ENCODE results near the gene PPP2R5C. TPM values are rescaled to one million over a fixed set of nuclear protein-coding genes. Genes with fewer than 3 reads are reported as not detected.
"Not testable (repeated sequence)": the region's sequence is repeated elsewhere in the genome, so short reads cannot be mapped to it uniquely, and the experiment has no call there.

PPP2R5C gene
- total RNA-seq (100 to 1,000 TPM; 146 to 176 TPM), polyA plus RNA-seq (ENCODE audit: insufficient read length in 6 of 6) (100 to 1,000 TPM; 103 to 117 (median 110) TPM)
- long read RNA-seq, donor 1, full-length matches to known transcripts = 48 of 72 reads
- long read RNA-seq, donor 1, partial matches to known transcripts = 24 of 72 reads
- long read RNA-seq, donor 1, other reads (novel, unspliced or antisense) = 0 of 72 reads
- long read RNA-seq, donor 2, full-length matches to known transcripts = 42 of 61 reads
- long read RNA-seq, donor 2, partial matches to known transcripts = 19 of 61 reads
- long read RNA-seq, donor 2, other reads (novel, unspliced or antisense) = 0 of 61 reads
- long read RNA-seq, donor 3, full-length matches to known transcripts = 24 of 24 reads
- long read RNA-seq, donor 3, partial matches to known transcripts = 0 of 24 reads
- long read RNA-seq, donor 3, other reads (novel, unspliced or antisense) = 0 of 24 reads
- long read RNA-seq, donor 4, partial matches to known transcripts = 6 of 19 reads
- long read RNA-seq, donor 4, other reads (novel, unspliced or antisense) = 9 of 19 reads
- long read RNA-seq, donor 5, full-length matches to known transcripts = 34 of 39 reads
- long read RNA-seq, donor 5, partial matches to known transcripts = 5 of 39 reads
- long read RNA-seq, donor 5, other reads (novel, unspliced or antisense) = 0 of 39 reads
- long read RNA-seq, donor 6, full-length matches to known transcripts = 36 of 53 reads
- long read RNA-seq, donor 6, partial matches to known transcripts = 17 of 53 reads
- long read RNA-seq, donor 6, other reads (novel, unspliced or antisense) = 0 of 53 reads
- long read RNA-seq, donor 7, full-length matches to known transcripts = 25 of 25 reads
- long read RNA-seq, donor 7, partial matches to known transcripts = 0 of 25 reads
- long read RNA-seq, donor 7, other reads (novel, unspliced or antisense) = 0 of 25 reads
- long read RNA-seq, donor 8, full-length matches to known transcripts = 30 of 30 reads
- long read RNA-seq, donor 8, partial matches to known transcripts = 0 of 30 reads
- long read RNA-seq, donor 8, other reads (novel, unspliced or antisense) = 0 of 30 reads
- long read RNA-seq, donor 9 = 0 reads
- long read RNA-seq, donor 10, partial matches to known transcripts = 1 of 3 reads
- long read RNA-seq, donor 10, other reads (novel, unspliced or antisense) = 1 of 3 reads
- long read RNA-seq, donor 11 = 0 reads
- long read RNA-seq, donor 12, full-length matches to known transcripts = 44 of 65 reads
- long read RNA-seq, donor 12, partial matches to known transcripts = 21 of 65 reads
- long read RNA-seq, donor 12, other reads (novel, unspliced or antisense) = 0 of 65 reads

DNA sequence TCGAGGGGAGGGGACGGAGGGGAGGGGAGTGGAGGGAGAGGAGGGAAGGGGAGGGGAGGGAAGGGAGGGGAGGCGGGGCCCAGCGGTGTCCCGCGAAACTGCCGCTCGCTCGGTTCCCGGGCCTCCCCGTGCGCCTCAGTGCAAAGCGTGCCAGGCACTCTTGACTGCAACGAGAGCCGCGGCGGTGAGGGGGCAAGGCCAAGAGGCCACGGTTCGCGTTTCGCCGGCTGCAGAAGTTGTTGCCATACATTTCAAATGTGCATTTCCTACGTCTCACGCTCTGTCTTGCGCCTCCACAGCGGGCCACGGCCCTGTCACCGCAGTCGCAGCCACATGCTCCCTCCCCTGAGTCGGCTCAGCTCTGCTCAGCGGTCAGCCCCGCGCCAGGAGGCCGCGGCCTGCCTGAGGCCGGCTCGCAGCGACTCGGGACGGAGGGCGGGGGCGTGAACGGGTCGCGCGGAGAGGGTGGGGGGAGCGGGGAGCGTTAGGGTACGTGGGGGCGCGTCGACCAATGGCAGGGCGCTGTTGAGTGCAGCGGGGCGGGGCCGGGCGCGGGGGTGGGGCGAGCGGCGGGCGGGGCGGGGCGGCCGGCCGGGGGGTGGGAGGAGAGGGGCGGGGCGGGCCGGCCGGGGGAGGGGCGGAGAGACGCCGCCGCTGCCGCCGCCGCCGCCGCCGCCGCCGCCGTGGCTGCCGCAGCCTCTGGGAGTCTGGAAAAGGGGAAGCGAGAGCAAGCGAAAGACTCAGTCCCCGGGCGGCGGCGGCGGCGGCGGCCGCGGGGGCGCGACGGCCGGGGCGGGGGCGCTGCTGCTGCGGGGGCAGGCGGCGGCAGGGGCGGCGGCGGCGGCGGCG lies at the start of gene PPP2R5C:
Gene PPP2R5C (plus strand): TSS at position 678 of the 849 bp plus-strand sequence. CDS start 185 bp downstream, outside the sequence.
- Histone ChIP-seq H3K27ac (peak within 1 kb of the TSS; percentile 93 to 96), H3K9me3 (no peaks in the 10 kb centered on the region), H3K4me1 (peaks cover 12 to 29% of the 10 kb centered on the region in 2 donors), H3K4me3 (peak within 1 kb of the TSS; percentile 69 to 93), H3K36me3 (peaks cover 0 to 7% of the 10 kb centered on the region in 2 donors), H3K27me3 (peaks cover 0 to under 1% of the 10 kb centered on the region in 2 donors)
- intact Hi-C loops (cut with DNase I) = no loop called here
- TF ChIP-seq, protein P1, sequence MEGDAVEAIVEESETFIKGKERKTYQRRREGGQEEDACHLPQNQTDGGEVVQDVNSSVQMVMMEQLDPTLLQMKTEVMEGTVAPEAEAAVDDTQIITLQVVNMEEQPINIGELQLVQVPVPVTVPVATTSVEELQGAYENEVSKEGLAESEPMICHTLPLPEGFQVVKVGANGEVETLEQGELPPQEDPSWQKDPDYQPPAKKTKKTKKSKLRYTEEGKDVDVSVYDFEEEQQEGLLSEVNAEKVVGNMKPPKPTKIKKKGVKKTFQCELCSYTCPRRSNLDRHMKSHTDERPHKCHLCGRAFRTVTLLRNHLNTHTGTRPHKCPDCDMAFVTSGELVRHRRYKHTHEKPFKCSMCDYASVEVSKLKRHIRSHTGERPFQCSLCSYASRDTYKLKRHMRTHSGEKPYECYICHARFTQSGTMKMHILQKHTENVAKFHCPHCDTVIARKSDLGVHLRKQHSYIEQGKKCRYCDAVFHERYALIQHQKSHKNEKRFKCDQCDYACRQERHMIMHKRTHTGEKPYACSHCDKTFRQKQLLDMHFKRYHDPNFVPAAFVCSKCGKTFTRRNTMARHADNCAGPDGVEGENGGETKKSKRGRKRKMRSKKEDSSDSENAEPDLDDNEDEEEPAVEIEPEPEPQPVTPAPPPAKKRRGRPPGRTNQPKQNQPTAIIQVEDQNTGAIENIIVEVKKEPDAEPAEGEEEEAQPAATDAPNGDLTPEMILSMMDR (IDR thresholded peaks at IDR 0.05) = no peak
- ATAC-seq (peak; percentile 83), DNase-seq (peak; percentile 86 to 97 (median 94))

DNA sequence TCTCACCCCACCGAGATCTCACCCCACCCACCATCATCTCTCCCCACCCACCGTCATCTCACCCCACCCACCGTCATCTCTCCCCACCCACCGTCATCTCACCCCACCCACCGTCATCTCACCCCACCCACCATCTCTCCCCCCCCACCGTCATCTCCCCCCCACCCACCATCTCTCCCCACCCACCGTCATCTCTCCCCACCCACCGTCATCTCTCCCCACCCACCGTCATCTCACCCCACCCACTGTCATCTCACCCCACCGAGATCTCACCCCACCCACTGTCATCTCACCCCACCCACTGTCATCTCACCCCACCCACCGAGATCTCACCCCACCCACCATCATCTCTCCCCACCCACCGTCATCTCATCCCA lies 49.7 kb upstream of the PPP2R5C start:
- H3K27me3 ChIP-seq; H3K36me3 ChIP-seq; H3K4me3 ChIP-seq; H3K27ac ChIP-seq; DNase-seq; intact Hi-C loops (cut with DNase I); ATAC-seq; H3K9me3 ChIP-seq: not testable (repeated sequence)
- H3K4me1 ChIP-seq = peaks cover 3 to 20% of the 10 kb centered on the region in 2 donors

DNA sequence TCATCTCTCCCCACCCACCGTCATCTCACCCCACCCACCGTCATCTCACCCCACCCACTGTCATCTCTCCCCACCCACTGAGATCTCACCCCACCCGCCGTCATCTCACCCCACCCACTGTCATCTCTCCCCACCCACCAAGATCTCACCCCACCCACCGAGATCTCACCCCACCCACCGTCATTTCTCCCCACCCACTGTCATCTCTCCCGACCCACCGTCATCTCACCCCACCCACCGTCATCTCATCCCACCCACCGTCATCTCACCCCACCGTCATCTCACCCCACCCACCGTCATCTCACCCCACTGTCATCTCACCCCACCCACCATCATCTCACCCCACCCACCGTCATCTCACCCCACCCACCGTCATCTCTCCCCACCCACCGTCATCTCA lies 49.2 kb upstream of the PPP2R5C start:
- H3K4me1 ChIP-seq = peaks cover 0 to 15% of the 10 kb centered on the region in 2 donors
- ATAC-seq; intact Hi-C loops (cut with DNase I); H3K27ac ChIP-seq; DNase-seq; H3K4me3 ChIP-seq; H3K36me3 ChIP-seq; H3K9me3 ChIP-seq; H3K27me3 ChIP-seq: not testable (repeated sequence)

DNA sequence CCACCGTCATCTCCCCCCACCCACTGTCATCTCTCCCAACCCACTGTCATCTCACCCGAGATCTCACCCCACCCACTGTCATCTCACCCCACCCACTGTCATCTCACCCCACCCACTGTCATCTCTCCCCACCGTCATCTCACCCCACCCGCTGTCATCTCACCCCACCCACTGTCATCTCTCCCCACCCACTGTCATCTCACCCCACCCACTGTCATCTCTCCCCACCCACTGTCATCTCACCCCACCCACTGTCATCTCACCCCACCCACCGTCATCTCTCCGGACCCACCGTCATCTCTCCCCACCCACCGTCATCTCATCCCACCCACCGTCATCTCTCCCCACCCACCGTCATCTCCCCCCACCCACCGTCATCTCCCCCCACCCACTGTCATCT lies 48.4 kb upstream of the PPP2R5C start:
- intact Hi-C loops (cut with DNase I); H3K27me3 ChIP-seq; ATAC-seq; DNase-seq; H3K9me3 ChIP-seq; H3K4me3 ChIP-seq; H3K27ac ChIP-seq; H3K4me1 ChIP-seq; H3K36me3 ChIP-seq: not testable (repeated sequence)

DNA sequence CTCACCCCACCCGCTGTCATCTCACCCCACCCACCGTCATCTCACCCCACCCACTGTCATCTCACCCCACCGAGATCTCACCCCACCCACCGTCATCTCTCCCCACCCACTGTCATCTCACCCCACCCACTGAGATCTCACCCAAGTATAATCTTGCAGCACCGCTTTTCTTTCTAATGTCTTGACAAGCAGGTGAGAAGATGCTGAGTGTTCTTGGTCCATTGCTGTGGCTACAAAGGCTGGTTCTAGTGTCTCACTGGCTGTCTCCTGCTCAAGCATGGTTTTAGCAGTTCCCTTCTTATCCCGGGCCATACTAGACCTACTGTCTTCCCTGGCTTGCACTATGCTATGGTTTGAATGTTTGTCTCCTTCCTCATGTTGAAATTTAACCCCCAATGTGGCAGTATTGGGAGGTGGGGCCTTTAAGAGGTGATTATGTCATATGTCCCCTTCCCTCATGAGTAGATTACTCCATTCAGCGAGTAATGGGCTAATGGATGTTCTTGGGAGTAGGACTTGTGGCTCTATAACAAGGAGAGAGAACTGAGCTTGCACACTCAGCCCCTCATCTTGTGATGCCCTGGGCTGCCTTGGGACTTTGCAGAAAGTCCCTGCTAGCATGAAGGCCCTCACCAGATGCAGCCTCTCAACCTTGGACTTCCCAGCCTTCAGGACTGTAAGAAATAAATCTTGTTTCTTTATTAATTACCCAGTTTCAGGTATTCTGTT lies 47.7 kb upstream of the PPP2R5C start:
- Histone ChIP-seq H3K27ac (no peak overlapping the region), H3K36me3 (no peaks in the 10 kb centered on the region), H3K4me3 (no peak overlapping the region), H3K4me1 (peaks cover 0 to 9% of the 10 kb centered on the region in 2 donors), H3K9me3 (peaks cover 0 to 6% of the 10 kb centered on the region in 2 donors), H3K27me3 (peaks cover 0 to 4% of the 10 kb centered on the region in 2 donors)
- DNase-seq (no peak), ATAC-seq (no peak)
- intact Hi-C loops (cut with DNase I) = no loop called here
- TF ChIP-seq, protein P1 (IDR thresholded peaks at IDR 0.05) = no peak

All from left lung (tissue), 14 donors.